ENCODE measurements around the gene HOXA9.

DNA sequence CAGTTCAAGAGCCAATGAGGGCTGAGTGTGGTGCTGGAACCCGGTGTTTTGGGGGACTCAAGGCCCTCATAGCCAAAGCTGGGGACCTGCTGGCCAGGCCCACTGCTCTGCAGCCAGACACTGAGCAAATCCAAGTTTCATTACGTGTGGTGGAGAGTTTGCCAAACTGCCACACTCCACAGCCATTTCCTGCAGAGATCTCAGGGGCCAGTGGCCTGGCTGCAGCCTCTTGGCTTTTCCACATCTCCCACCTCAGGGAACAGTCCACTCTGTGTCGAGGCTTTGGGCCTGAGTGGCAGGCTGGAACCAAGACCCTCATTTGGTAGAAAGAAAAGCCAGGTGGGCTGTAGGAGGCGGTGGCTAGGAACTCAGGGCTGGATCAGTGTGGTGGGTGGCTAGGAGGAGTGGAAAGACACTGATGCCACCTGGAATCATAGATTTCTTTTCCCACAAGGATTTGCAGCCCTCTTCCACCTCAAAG, 16.5 kb upstream of the HOXA9 start:
- TF ChIP-seq, protein P1, sequence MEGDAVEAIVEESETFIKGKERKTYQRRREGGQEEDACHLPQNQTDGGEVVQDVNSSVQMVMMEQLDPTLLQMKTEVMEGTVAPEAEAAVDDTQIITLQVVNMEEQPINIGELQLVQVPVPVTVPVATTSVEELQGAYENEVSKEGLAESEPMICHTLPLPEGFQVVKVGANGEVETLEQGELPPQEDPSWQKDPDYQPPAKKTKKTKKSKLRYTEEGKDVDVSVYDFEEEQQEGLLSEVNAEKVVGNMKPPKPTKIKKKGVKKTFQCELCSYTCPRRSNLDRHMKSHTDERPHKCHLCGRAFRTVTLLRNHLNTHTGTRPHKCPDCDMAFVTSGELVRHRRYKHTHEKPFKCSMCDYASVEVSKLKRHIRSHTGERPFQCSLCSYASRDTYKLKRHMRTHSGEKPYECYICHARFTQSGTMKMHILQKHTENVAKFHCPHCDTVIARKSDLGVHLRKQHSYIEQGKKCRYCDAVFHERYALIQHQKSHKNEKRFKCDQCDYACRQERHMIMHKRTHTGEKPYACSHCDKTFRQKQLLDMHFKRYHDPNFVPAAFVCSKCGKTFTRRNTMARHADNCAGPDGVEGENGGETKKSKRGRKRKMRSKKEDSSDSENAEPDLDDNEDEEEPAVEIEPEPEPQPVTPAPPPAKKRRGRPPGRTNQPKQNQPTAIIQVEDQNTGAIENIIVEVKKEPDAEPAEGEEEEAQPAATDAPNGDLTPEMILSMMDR (IDR thresholded peaks at IDR 0.05; ENCODE audit: insufficient read depth, low read depth, low read length): no peak
- TF ChIP-seq EZH2 (IDR thresholded peaks at IDR 0.05; ENCODE audit: insufficient read depth, low read length): no peak

All from astrocyte (in vitro differentiated cells and primary cell).